Activated CD8-positive, alpha-beta memory T cell treated with anti-CD3 and anti-CD28 coated beads for 36 hours (primary cell): Measurements from ENCODE around the gene PKP3. TPM values are rescaled to one million over a fixed set of nuclear protein-coding genes. Genes with fewer than 3 reads are reported as not detected.
"Not testable (repeated sequence)": the region's sequence is repeated elsewhere in the genome, so short reads cannot be mapped to it uniquely, and the experiment has no call there.

Experiments used
- CTCF ChIA-PET: fragments of 350-600 bp; sonication (Branson Sonifier 250); formaldehyde crosslinking; loops from one replicate; lab custom pipeline; 2021; ENCODE audit warnings: antibody characterized with exemption; lab: Charles Lee
- POLR2A ChIA-PET: fragments of 350-600 bp; sonication (Branson Sonifier 250); formaldehyde crosslinking; loops from one replicate; lab custom pipeline; 2021; ENCODE audit warnings: antibody characterized with exemption; lab: Charles Lee
- total RNA-seq, 2 experiments: library from RNA; stranded (reverse); gene quantifications; one replicate each; pipeline ENCODE4 v1.2.3, GENCODE V29; 2021

Gene PKP3
- under 1 TPM in 1 of 2 experiments, not detected in 1; 0.50 TPM for total RNA-seq

GRCh38 chr11:394034-394857 is at the start of gene PKP3:
PKP3 (plus strand) TSS chr11:394209; CDS start chr11:394293, 84 bp downstream.
- ChIA-PET POLR2A (no interaction called here), CTCF (no interaction called here)

- ChIA-PET POLR2A (no interaction called here), CTCF (interaction anchor here (0.6 to 1.4 kb wide), 3 partner anchors 10 to 97 kb away, joined by 3 read pairs; no protein-coding TSS in a partner anchor)
Measured at GRCh38 chr11:344836-345578, 49.0 kb upstream of the PKP3 start.

DNA sequence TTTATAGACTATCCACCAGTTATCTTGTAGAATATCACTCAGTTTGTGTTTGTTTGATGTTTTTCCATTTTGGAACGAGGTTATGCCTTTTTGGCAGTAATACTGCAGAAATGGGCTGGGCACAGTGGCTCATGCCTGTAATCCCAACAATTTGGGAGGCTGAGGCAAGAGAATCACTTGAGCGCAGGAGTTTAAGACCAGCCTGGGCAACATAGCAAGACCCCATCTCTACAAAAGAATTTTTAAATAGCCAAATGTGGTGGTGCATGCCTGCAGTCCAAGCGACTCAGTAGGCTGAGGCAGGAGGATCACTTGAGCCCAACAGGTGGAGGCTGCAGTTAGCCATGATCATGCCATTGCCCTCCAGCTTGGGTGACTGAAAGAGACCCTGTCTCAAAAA is 47.5 kb upstream of the PKP3 start:
- CTCF ChIA-PET, result no interaction called here
- POLR2A ChIA-PET, result no interaction called here

DNA sequence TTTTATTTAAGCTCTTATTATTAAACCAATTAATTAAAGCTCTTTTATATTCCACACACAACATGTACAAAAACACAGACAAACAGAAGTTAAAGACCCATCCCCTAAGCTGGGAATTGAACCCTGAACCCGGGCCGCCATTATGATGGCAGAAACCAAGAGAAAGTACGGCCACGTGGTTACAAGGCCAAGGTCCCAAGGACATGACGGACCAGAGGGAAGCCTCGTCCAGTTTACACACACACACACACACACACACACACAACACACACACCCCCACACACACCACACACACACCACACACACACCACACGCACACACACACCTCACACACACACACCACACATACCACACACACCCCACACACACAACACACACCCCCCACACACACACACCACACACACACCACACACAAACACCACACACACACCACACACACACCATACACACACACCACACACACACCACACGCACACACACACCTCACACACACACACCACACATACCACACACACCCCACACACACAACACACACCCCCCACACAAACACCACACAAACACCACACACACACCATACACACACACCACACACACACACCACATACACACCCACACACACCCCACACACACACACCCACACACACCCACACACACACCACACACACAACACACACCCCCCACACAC is 44.6 kb upstream of the PKP3 start:
- CTCF ChIA-PET, result not testable (repeated sequence)
- POLR2A ChIA-PET, result interaction anchor here (0.6 to 0.7 kb wide), 2 partner anchors 61 to 134 kb away, joined by 4 to 8 read pairs; no protein-coding TSS in a partner anchor

DNA sequence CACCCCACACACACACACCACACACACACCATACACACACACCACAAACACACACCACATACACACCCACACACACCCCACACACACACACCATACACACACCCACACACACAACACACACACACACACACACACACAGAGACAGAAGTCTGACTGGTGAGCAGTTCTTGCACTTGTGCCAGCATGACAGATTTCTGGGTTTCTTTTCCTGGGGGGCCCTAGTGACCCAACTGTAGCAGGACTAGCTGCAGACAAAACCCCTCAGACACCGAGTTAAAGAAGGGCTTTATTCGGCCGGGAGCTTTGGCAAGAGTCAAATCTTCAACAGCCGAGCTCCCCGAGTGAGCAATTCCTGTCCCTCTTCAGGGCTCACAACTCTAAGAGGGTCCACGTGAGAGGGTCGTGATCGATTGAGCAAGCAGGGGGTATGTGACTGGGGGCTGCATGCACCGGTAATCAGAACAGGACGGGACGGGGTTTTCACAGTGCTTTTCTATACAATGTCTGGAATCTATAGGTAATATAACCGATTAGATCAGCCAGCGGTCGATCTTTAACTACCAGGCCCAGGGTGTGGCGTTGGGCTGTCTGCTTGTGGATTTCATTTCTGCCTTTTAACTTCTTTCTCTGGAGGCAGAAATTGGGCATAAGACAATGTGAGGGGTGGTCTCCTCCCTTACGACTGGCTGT is 43.8 kb upstream of the PKP3 start:
- CTCF ChIA-PET, result interaction anchor here (1.2 kb wide), 1 partner anchor 10 kb away, joined by 3 read pairs; no protein-coding TSS in a partner anchor
- POLR2A ChIA-PET, result not testable (repeated sequence)

GRCh38 chr11:350723-351255 is 43.2 kb upstream of the PKP3 start:
- ChIA-PET CTCF (interaction anchor here (1.2 kb wide), 1 partner anchor 11 kb away, joined by 3 read pairs; no protein-coding TSS in a partner anchor), POLR2A (no interaction called here)

DNA sequence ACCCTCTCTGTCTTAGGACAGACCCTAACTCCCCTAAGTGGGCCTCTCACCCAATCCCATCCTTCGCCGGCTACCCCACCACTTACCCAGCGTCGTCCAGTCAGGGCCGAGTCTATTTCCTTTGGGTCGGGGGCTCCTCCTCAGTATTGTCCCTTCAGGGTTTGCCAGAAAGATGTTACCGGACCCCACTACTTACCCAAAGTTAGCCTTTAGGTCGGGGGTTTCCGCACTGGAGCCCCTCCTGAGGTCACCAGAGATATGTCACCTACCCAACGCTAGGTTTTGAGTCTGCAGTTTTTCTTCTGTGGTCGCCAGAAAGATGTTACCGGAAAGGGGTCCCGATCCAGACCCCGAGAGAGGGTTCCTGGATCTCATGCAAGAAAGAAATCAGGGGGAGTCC is 42.6 kb upstream of the PKP3 start:
- ChIA-PET CTCF (interaction anchor here (0.9 kb wide), 1 partner anchor 144 kb away, joined by 3 read pairs; the partner anchor contains the start of genes BET1L and RIC8A), POLR2A (no interaction called here)

GRCh38 chr11:352456-353031 is 41.5 kb upstream of the PKP3 start:
- ChIA-PET CTCF (interaction anchor here (0.7 to 0.9 kb wide), 2 partner anchors 43 to 145 kb away, joined by 3 read pairs; partner anchors contain the start of genes BET1L and RIC8A), POLR2A (no interaction called here)

DNA sequence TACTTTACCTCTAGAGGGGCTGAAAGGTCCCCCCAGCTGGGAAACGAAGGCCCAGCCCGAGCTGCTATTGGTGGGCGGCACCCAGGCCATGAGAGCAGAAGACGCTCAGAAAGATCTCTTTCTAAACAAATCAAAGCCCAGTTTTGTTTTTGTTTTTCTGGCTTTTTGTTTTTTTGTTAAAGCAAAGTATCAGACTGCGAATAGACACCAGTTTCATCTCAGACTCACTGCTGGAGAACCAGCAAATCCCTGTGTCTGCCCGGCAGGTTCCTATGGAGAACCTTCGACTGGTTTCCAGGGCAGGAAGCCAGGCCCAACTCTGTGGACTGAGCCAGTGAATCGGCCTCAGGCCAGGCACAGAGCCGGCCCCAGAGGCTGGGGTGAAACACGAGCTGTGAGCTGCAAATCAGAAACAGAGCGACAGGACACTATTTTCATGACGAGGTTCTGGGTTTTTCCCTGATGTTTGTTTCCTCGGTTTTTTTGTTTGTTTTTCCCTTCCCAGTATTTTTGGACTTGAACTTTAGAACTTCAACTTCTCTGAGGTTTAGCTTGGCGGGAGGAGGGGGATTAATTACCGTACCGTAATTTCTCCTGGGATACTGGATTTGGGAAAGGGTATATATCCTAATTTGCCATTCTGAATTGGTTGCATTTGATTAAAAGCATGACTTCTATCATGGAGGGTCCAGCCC is 40.7 kb upstream of the PKP3 start:
- ChIA-PET POLR2A (no interaction called here), CTCF (interaction anchor here (0.7 kb wide), 1 partner anchor 43 kb away, joined by 3 read pairs; no protein-coding TSS in a partner anchor)

DNA sequence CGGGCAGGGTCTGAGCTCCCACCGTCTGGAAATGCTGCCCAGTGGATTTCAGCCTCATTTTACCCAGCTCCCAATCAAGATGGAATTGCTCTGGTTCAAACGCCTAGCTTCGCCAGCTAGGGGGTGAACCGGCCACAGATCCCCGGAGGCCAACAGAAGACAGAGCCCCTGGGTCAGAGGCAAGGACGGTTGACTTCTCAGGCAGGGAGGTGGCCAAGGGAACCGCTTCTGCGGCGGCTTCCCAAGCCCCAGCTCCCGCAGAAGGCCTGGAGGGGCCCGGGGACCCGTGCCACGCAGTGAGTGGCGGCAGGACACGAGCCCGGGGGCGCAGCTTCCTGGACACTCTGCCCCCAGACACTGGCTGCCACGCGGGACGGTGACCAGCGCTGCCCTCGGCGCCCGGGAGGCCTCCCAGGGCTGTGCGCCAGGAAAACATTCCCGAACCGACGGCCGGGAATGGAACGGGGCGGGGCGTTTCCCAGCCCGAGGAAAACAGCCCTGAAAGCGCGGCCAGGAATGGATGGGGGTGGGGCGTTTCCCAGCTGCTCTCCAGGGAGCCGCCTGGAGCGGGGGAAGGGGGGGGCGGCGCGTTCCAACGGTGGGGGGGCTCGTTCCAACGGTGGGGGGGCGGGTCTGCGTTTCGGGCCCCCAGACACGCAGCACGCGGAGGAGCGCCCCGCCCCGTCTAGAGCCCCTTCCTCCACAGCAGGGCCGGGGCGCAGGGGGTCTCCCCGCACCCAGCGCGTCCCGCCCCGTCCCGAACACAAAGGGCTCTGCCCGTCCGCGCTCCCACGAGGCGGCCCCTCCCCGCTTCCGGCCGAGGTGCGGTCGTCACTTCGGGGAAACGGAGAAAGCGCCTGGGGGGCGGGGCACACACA is 38.2 kb upstream of the PKP3 start:
- CTCF ChIA-PET, result interaction anchor here (0.5 to 1.6 kb wide), 8 partner anchors 28 to 184 kb away, joined by 3 to 5 read pairs (median 4); no protein-coding TSS in a partner anchor
- POLR2A ChIA-PET, result interaction anchor here (0.6 to 1.9 kb wide), 8 partner anchors 13 to 119 kb away, joined by 3 to 11 read pairs (median 6); partner anchors contain the start of gene PSMD13

DNA sequence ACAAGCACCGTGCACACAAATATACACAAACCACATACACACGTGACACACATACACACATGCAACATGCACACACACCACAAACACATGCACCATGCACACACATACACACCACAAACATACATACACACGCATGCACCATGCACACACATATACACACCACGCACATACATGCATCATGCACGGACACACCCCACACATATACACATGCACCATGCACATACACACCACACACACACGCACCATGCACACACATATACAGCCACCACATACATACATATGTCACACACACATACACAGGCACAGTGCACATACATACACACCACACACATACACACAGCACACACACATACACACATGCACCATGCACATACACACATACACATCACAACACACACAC is 37.4 kb upstream of the PKP3 start:
- CTCF ChIA-PET, result no interaction called here
- POLR2A ChIA-PET, result interaction anchor here (0.7 to 1.9 kb wide), 3 partner anchors 14 to 119 kb away, joined by 3 to 11 read pairs (median 8); partner anchors contain the start of gene PSMD13

GRCh38 chr11:357582-357981 is 36.4 kb upstream of the PKP3 start:
- CTCF ChIA-PET, result no interaction called here
- POLR2A ChIA-PET, result no interaction called here

- ChIA-PET CTCF (interaction anchor here (0.6 to 2.4 kb wide), 4 partner anchors 10 to 161 kb away, joined by 3 to 6 read pairs (median 4); no protein-coding TSS in a partner anchor), POLR2A (no interaction called here)
Measured at GRCh38 chr11:358129-358800, 35.7 kb upstream of the PKP3 start.

- POLR2A ChIA-PET, result interaction anchor here (1.0 kb wide), 1 partner anchor 152 kb away, joined by 3 read pairs; the partner anchor contains the start of gene BET1L
- CTCF ChIA-PET, result interaction anchor here (0.9 to 2.4 kb wide), 7 partner anchors 50 to 160 kb away, joined by 3 to 6 read pairs (median 4); partner anchors contain the start of genes BET1L and RIC8A
Measured at GRCh38 chr11:359181-359714, 34.8 kb upstream of the PKP3 start.
